Sciatic nerve (tissue), 2 donors: Measurements from ENCODE around the gene CCDC200. TPM values are rescaled to one million over a fixed set of nuclear protein-coding genes. Genes with fewer than 3 reads are reported as not detected.

Source experiments
- ATAC-seq: fragments of 200-7000 bp; cut with Tn5 transposase; one replicate; pipeline ENCODE4 v1.9.1; 2020; ENCODE audit warnings: mild to moderate bottlenecking, moderate library complexity
- DNase-seq: peaks from one replicate; pipeline ENCODE4 v3.0.0-alpha.2; 2020; ENCODE audit warnings: low spot score
- intact Hi-C: fragments of 100-400 bp; cut with DNase I; formaldehyde crosslinking; loops from one replicate; pipeline ENCODE4 v1.14.2; 2022
- total RNA-seq: library from RNA; stranded (reverse); fragmentation: NEBNext Ultra II Directional; extraction: Animal tissue kit (Norgen Biotek cat#: 25700); gene quantifications from one replicate; pipeline ENCODE4 v1.2.1, GENCODE V29; 2021
- donor health status: DM: no; HTN: no; CAD: no.
- donor health status: DM: no; HTN: no; CAD: no.

The CCDC200 gene
- total RNA-seq, 1 donor from 2014 or later = 0.62 TPM

DNA sequence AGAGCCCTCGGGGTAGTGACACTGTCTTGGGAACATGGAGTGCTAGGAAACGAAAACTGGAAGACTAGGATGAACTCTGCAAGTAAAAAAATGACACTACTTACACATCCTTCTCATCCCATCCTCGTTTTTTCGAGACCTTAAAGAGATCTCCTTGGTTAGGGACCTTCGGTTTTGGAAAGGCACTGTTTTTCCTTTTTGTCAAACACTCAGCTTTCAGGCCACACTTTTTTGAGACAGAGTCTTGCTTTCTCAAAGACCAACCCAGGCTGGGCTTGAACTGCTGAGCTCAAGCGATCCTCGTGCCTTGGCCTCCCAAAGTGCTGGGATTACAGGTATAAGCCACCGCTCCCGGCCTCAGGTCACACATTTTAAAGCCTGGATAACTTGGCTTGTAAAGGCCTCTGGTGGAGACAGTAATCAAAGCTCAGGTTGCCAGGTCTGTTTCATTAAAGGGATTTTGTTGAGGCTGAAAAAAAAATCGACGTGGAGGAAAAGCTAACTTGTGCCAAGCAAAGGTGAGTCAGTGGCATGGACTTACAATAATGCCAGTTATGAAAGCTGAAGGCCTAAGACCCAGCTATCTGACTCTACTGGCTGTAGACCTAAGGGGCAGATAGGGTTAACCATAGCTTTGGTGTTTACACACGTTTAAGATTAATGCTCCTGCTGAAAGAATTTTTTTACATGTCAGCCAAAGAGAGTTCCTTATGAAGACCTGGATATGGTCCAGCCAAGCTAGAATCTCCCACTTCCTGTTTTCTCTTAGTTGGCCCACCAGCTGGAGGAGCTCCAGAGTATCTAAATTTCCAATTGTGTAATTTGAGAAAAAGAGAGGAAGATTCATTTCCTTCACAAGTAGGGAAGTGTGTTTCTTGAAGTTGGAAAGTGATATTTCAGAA, 56.6 kb downstream of the CCDC200 start:
- no peak for DNase-seq
- intact Hi-C loops = no loop called here
- ATAC-seq = no peak

Other genes with a start within 250 kb of the CCDC200 start
- 0.40 TPM for gene PTGES3L, start 248.5 kb downstream of the CCDC200 start, total RNA-seq
- 12.4 TPM for gene RUNDC1, start 248.1 kb downstream of the CCDC200 start, total RNA-seq
- 743 TPM for gene RPL27, start 230.2 kb downstream of the CCDC200 start, total RNA-seq
- 28.1 TPM for gene IFI35, start 221.8 kb downstream of the CCDC200 start, total RNA-seq
- 288 TPM for gene VAT1, start 206.2 kb downstream of the CCDC200 start, total RNA-seq
- 3.4 TPM for gene RND2, start 203.4 kb downstream of the CCDC200 start, total RNA-seq
- 8.3 TPM for gene BRCA1, start 103.3 kb downstream of the CCDC200 start, total RNA-seq
- 86.1 TPM for gene NBR1, start 57.4 kb downstream of the CCDC200 start, total RNA-seq
- gene TMEM106A, start 16.7 kb downstream of the CCDC200 start, total RNA-seq = 25.5 TPM
- 9,260 TPM for gene RNU2-1, start 5.4 kb upstream of the CCDC200 start, total RNA-seq
- gene ARL4D, start 170.4 kb upstream of the CCDC200 start, total RNA-seq = 94.0 TPM